HG02623 (cell line): ENCODE data around the gene TBC1D10B.

Experiments
- ATAC-seq: cut with Tn5 transposase; IDR thresholded peaks from one replicate; pipeline ENCODE4 v1.9.1; 2021; ENCODE audit warnings: moderate library complexity; ENCODE audit not compliant: unreplicated experiment

The TBC1D10B gene

GRCh38 chr16:30370456-30371247 is at the start of gene TBC1D10B:
TBC1D10B (minus strand) TSS chr16:30370494; CDS start chr16:30370183, 311 bp downstream.
- ATAC-seq, result peak; percentile 73

- peak; percentile 6 for ATAC-seq
Observed at GRCh38 chr16:30418350-30419181, 48.3 kb upstream of the TBC1D10B start.

- ATAC-seq, result peak; percentile 82
Observed at GRCh38 chr16:30417529-30418349, 47.4 kb upstream of the TBC1D10B start.

- no peak for ATAC-seq
Observed at GRCh38 chr16:30416624-30417528, 46.6 kb upstream of the TBC1D10B start.

- no peak for ATAC-seq
Observed at GRCh38 chr16:30416047-30416603, 45.8 kb upstream of the TBC1D10B start.

- ATAC-seq, result no peak
Observed at GRCh38 chr16:30414159-30414558, 43.9 kb upstream of the TBC1D10B start.

- no peak for ATAC-seq
Observed at GRCh38 chr16:30413112-30413806, 43.0 kb upstream of the TBC1D10B start.

GRCh38 chr16:30409125-30410060 is 39.1 kb upstream of the TBC1D10B start:
- peak; percentile 49 for ATAC-seq

- ATAC-seq, result no peak
Observed at GRCh38 chr16:30407804-30408534, 37.7 kb upstream of the TBC1D10B start.

GRCh38 chr16:30407102-30407803 is 37.0 kb upstream of the TBC1D10B start, which contains the start of gene ZNF771:
ZNF771 (plus strand) TSS chr16:30407606; CDS start chr16:30408054, 448 bp downstream.
- peak; percentile 80 for ATAC-seq

- ATAC-seq, result no peak
Observed at GRCh38 chr16:30406795-30407101, 36.5 kb upstream of the TBC1D10B start.

- no peak for ATAC-seq
Observed at GRCh38 chr16:30401768-30402425, 31.6 kb upstream of the TBC1D10B start.

GRCh38 chr16:30399435-30400186 is 29.3 kb upstream of the TBC1D10B start:
- no peak for ATAC-seq

- no peak for ATAC-seq
Observed at GRCh38 chr16:30398661-30399434, 28.6 kb upstream of the TBC1D10B start.
